NCI-H82 treated with DMSO at 0.1 percent for 48 hours (cell line): ENCODE measurements around the gene NKAIN1.
"Not testable (repeated sequence)": the region's sequence is repeated elsewhere in the genome, so short reads cannot be mapped to it uniquely, and the experiment has no call there.

ENCODE experiments used
- DNase-seq: peaks from one replicate; lab custom pipeline; 2025; ENCODE audit not compliant: unreplicated experiment; lab: John Stamatoyannopoulos, UW

Gene NKAIN1

DNA sequence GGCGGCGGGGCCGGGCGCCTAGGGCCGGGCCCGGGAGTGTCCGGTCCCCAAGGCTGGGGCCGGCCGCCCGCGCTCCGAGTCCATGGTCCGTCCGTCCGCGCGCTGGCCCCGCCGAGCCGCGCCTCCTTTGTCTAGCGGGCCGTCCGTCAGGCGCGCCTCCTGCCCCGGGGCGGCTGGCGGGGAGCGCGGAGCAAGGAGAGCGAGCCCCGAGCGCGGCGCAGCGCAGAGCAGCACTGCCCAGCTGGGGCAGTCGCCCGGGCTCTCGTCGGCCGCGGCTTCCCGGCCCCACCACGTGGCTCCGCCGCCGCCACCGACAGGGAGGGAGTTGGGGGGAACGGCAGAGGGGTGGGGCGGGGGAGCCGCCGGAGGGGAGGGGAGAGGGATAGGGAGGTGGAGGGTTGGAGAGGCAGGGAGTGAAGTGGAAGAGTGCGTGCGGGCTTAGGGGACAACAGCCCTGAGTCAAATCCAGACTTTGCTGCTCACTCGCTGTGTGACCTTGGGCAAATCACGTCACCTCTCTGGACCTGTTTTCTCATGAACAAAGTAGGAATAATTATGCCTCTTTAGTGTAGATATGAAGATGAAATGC, at the start of gene NKAIN1:
Gene NKAIN1 (minus strand): TSS at position 235 of the 589 bp plus-strand sequence. CDS start 340 bp downstream, outside the sequence.
- DNase-seq: peak; percentile 11

DNA sequence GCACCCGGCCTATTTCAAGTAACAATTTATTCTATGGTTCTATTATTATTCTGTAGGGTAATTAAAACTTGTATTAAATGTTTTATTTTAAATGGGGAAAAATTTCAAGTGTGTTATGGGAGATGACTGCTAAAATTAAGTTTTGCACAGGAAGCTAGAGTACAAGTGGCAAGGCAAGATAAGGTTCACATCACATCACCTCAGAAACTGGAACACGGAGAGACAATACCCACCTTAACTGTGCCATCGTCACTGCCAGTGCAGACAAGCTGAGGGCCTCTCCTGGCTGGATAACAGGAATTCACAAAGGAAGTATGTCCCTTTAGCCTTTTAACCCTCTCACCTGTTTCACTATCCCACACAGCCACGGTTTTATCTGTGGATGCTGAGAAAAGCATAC, 49.3 kb upstream of the NKAIN1 start:
- no peak for DNase-seq

DNA sequence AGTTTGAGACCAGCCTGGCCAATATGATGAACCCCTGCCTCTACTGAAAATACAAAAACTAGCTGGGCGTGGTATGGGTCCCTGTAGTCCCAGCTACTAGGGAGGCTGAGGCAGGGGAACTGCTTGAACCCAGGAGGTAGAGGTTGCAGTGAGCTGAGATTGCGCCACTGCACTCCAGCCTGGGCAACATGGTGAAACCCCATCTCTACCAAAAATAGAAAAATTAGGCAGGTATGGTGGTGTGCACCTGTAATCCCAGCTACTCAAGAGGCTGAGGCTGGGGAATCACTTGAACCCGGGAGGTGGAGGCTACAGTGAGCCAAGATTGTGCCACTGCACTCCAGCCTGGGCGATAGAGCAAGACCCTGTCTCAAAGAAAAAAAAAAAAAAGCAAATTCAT, 48.1 kb upstream of the NKAIN1 start:
- not testable (repeated sequence) for DNase-seq

DNA sequence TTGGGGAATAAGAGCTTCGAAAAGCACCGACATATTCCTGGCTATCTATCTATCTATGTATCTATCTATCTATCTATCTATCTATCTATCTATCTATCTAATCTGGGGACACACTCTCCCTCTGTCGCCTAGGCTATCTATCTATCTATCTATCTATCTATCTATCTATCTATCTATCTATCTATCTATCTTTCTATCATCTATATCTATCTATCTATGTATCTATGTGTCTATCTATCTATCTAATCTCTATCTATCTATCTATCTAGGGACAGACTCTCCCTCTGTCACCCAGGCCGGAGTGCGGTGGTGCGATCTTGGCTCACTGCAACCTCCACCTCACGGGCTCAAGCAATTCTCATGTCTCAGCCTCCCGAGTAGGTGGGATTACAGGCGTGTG, 42.7 kb upstream of the NKAIN1 start:
- DNase-seq: not testable (repeated sequence)

DNA sequence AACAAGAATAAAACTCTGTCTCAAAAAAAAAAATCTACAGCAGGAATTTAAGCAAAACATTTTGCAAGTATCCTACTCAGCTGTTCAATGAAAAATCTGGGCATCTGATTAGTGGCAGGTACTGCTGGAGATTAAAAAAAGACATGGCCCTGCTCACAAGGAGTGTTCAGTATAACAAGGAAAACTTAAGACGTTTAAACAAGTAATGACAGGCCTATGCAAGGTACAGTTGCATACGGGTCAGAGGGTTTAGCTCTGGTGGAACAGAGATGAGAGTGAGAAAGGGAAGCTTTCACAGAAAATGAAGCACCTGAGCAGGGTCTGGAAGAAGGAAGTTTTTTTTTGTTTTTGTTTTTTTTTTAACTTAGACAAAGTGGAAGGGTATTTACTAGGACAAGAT, 33.9 kb upstream of the NKAIN1 start:
- no peak for DNase-seq

DNA sequence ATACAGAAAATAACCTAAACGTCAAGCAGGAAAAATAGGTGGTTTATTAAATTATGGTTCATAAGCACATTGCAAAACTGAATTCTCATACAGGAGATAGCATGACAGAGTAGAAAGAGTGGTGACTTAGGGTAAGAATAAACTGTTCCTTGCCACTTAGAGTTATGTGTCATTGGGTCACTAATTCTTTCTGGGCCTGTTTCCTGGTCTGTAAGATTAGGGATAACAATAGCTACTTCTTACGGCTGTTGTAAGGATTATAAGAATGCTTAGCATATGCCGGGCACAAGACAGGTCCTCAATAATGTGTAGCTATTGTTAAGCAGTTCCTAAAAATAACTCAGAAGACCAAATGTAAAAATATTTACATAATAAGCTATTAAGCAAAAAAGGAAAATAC, 32.7 kb upstream of the NKAIN1 start:
- DNase-seq: no peak

DNA sequence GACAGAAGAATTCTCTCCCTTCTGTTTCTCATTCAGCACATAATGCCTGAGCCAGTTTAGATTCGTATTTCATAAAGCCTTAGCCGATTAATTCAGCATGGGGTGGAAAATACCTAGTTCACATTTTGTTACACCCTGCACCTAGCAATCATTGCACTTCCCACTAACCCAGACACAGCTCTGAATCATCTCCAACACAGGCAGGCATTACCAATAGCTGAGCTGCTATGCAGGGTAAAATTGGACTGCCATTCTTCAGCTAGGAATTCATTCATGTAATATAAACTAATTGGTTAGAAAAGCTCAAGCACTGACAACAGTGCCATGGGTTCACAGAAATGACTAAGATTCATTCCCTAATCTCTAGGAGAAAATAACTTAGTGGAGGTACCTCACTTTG, 26.9 kb upstream of the NKAIN1 start:
- no peak for DNase-seq

DNA sequence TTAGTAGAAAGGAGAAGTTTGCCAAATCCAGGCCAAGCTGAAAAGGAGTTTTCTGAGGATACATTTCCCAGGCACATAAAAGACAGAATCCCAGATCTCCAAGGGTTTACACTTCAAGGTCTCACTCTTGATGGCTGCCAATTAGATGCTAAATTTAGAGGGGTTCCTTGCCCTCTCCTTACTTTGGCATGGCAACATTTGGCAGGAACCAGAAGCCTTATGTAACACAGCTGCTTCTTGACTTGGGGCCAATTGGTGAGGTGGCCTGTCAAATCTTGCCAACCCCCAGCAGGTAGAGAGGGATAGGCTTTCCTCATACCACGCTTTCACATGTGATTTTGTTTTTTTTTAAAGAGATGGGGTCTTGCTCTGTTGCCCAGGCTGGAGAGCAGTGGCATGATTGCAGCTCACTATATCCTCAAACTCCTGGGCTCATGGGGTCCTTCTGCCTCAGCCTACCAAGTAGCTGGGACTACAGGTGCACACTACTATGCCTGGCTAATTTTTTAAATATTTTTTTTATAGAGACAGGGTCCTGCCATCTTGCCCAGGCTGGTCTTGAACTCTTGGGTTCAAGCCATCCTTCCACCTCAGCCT, 25.2 kb upstream of the NKAIN1 start:
- no peak for DNase-seq

DNA sequence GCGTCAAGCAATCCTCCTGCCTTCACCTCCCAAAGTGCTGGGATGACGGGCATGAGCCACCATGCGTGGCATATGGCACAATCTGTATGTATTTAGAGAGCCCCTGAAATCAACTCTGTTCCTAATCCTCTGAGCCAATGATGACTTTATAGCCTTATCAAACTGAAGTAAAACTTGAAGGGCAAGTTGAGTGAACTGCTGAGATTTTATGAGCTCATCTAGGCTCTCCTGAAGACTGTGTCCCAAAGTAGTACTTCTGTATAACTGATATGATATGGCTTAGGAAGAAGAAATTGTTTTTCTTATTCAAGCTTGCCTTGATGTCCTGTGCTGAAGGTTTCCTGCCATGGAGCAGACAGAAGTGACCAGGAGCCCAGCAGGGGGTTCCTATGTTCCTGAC, 23.7 kb upstream of the NKAIN1 start:
- DNase-seq: no peak

DNA sequence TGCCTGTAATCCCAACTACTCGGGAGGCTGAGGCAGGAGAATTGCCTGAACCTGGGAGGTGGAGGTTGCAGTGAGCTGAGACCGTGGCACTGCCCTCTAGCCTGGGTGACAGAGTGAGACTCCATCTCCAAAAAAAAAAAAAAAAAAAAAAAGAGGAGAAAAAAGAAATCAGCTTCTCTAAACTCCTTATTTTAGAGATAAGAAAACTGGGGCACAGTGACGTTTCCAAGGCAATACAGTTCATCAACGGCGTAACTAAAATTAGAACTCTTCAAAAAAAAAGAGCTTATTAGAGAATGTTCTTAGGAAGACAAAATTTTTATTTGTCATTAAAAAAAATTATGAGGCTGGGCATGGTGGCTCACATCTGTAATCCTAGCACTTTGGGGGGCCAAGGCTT, 22.7 kb upstream of the NKAIN1 start:
- DNase-seq: not testable (repeated sequence)

DNA sequence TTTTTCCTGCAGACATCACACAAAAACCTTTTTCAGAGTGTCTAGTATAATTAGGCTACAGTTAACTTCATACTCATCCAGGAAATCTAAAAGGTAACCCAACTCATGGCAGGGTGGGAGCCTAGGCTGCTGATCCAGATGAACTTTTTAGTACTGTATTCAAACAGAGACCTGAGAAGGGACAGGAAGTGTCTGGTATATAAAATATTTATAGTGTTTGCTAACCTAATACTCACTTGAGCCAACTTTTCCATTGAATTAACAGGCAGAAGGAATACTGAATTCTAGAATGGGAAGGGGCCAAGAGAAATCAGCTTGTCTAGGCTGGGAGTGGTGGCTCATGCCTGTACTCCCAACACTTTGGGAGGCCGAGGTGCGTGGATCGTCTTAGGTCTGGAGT, 22.2 kb upstream of the NKAIN1 start:
- no peak for DNase-seq

DNA sequence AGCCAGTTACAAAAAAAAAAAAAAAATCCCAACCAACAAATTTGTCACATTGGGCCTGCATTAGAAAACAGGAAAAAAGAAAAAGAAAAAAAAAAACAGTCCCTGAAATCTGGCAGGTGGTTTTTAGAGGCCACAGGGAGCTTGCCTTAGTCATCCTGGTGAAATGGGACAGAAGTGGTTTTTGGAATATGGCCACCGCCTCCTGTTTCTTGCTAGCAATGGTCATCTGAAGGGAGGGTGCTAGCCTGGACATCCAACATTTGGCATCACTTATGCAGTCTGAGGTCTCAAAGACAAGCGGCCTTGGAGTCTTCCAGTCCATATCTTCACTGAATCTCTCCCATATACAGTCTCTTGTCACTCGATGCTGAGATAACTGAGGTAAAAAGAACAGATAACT, 20.1 kb upstream of the NKAIN1 start:
- DNase-seq: no peak

DNA sequence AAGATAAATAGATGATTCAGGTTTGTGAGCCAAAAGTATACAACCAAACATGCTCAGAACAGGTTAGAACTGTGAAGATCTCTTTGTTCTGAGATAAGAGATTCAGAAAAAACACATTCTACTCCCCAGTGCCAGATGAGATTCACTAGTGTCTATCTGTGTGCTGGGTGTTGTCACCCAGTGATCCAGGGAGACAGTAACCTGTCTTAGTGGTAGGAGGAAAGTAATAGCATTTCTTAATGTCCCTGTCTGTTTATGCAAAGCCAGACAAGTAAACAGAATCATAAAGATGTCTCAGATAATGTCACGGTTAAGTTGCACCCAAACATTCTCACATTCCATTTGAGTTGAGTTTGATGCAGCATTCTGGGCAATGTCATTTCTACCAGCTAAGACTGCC, 18.9 kb upstream of the NKAIN1 start:
- DNase-seq: no peak

DNA sequence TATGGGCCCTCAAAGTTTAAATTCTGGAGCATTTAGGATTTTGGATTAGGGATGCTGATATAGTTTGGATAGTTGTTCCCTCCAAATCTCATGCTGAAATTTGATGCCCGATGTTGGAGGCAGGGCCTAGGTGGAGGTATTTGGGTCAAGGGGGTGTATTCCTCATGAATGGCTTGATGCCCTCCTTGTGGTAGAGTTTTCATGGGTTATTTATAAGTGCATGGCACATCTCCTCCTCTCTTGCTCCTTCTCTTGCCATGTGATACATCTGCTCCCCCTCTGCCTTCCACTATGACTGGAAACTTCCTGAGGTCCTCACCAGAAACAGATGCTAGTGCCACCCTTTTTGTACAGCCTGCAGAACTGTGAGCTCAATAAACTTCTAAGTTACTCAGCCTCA, 17.5 kb upstream of the NKAIN1 start:
- no peak for DNase-seq

DNA sequence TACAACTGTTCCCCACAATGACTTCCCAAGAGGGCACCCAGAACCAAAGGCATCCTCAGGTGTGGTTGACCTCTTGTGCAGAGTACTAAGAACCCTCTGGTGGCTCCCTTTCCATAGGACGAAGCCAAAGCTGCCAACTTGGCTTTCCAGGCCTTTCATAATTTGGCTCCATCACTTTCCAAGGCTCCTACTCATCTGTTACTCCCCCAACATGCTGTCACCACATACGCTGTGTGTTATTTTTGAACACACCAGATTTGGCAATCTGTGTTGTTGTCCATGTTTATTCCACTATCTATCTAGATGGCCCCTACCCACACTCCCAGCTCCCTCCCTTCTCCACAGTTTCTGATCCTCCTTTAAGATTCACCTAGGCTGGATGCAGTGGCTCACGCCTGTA, 10.2 kb upstream of the NKAIN1 start:
- no peak for DNase-seq

DNA sequence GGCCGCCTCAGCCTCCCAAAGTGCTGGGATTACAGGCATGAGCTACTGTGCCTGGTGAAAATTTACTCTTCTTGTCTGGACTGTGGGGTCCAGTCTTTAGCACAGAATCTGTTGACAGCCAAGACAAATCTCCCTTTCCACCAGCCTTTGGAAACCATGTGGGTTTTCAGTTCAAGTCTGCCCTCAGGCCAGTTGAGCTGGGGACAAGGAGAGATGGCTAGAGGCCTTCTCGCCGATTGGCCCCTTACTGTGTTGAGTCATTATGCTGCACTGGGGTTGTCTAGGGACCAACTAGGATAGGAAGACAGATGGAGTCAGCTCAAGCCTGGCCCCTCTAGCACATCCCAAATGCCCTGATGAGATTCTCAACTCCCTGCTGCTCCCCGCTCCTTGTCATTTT, 8.6 kb upstream of the NKAIN1 start:
- DNase-seq: no peak

DNA sequence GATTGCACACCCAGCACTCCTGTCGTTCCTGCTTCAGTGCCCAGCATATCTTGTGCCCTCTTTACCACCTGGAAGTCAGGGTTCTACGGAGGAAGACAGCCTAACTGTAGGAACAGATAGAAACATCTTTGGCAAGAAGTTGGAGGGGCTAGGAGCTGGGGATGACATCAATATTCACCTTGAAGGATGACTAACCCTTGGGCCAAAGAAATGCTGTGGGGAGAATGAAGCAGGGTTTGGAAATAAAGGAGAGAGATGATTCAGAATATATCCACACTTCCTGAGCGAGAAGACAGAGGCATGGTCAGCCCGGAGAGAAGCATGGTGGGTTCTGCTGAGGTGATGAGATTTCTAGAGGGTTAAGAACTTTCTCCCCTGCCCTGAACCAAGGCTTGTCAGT, 4.6 kb upstream of the NKAIN1 start:
- no peak for DNase-seq

DNA sequence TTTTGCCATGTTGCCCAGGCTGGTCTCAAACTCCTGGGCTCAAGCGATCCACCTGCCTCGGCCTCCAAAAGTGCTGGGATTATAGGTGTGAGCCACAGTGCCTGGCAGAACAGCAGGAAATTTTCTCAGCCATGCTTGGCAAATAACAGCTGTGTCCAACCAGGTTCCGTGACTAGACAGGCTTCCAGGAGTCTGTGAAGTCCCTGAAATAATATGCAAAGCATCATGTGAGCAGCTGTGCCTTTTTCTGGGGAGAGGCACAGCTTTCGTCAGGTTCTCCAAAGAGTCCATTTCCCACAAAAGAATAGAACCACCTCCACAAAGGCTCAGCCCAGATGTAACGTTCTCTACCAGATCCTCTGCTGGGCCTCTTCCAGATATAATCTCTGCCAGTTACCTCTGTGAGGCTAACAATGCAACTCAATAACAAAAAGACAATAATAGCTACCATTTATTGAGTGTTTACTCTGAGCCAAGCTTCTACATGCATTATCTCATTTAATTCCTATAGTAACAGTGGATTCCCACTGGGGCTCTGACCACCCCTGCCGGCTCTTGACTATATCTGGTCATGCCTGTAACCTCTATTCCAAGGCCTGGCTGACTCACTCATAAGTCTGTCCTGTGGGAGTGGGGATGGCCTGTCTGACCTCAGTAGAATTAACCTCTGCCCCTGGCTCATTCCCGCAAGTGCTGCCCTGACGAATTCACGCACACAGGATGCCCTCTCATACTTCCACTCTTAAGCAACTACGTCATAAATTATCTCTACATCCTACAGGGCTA, 4.0 kb upstream of the NKAIN1 start:
- DNase-seq: no peak

DNA sequence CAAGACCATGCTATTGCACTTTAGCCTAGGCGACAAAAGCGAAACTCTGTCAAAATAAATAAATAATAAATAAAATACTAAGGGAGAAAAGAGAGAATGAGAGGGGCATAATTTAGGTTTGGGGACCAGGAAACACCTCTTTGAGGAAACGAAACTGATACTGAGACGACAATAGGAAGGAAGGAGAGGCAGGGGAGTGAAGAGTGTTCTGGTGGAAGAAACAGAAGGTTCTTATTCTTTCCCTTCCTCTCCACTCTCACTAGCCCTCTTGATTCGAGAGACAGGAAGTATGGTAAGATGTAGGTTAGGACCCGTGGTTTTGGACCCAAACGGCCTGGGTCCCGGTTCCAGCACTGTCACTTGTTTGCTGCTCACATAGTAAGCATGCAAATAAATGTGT, 1.6 kb upstream of the NKAIN1 start:
- no peak for DNase-seq

DNA sequence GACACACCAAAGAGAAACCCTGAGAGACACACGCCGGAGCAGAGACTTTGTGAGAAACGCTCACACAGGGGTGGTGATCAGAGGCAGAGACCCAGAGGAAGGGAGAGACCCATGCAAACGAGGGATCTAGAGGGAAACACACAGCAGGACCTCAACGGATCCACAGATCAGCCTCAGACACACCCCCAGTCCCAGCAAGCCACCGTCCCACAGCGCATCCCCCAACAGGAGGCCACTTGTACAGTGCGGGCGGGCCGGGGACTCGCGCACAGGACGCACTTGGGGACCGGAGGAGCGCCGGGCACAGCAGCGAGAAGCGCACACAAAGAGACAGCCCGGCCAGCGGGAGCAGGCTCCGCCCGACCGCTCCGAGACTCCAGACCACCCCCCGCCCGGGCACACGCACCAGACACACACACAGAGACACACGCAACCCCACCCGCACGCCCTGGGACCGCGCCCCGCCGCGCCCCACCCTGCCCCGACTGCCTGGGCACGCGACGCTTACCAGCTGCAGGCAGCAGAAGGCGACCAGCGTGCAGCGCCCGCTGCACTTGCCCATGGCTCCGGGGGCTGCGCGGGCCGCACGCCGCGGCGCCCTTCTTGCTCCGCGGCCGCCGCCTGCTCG, 587 bp downstream of the NKAIN1 start:
- DNase-seq: no peak

DNA sequence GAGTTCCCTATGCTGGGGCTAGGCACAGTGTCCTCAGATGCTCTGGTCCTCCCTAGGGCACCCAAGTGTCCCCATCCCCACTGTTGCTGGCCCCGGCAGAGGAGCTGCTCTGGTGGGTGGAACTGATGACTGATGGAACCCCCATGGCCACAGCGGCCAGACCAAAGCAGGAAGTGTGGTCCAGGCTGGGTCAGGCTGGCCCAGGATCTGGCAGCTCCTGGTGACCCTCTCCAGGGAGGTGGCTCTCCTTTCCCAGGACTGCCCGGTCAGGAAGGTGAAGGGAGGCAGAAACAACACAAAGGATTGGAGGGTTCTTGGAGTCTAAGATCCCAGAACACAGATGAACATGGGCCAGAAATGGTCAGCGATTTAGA, 1.1 kb downstream of the NKAIN1 start:
- no peak for DNase-seq

DNA sequence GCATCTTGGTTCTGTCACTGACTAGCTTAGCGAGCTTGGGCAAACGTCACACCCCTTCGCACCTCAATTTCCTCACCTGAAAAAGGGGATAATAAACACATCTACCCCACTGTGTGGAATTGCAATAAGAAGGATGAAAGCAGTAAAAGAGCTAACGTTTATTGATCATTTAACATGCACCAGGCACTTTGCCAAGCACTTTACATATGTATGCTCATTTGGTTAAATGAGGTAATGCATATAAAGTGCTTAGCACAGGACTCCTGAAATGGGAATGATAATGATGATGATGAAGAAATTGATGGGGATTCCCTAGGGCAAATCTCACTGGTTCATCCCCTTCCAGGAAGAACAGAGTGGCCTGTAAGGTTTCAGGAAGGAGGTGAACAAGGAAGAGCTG, 4.8 kb downstream of the NKAIN1 start:
- no peak for DNase-seq
